HG03064 (cell line): ENCODE data around the gene FBXW4.
A peak's percentile ranks its signal among the peaks of the same experiment; 100 is the strongest.
"Not testable (repeated sequence)": the region's sequence is repeated elsewhere in the genome, so short reads cannot be mapped to it uniquely, and the experiment has no call there.

Experiments
- ATAC-seq: cut with Tn5 transposase; IDR thresholded peaks from one replicate; pipeline ENCODE4 v1.9.1; 2021; ENCODE audit warnings: low read depth; ENCODE audit not compliant: unreplicated experiment

The FBXW4 gene

DNA sequence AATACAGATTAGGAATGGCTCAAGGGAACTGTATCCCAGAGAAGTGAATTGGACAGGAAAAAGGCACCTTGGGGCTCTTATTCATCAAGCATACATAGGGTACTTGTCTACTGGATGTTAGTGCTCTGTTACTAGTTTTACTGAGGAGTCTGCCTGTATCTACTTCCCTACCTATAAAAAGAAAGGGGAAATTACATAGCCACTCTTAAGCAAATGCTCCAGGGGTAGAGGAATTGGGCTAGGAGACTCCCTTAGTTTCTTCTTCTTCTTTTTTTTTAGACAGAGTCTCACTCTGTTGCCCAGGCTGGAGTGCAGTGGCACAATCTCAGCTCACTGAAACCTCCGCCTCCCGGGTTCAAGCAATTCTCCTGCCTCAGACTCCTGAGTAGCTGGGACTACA, 101.6 kb downstream of the FBXW4 start:
- ATAC-seq, result not testable (repeated sequence)

DNA sequence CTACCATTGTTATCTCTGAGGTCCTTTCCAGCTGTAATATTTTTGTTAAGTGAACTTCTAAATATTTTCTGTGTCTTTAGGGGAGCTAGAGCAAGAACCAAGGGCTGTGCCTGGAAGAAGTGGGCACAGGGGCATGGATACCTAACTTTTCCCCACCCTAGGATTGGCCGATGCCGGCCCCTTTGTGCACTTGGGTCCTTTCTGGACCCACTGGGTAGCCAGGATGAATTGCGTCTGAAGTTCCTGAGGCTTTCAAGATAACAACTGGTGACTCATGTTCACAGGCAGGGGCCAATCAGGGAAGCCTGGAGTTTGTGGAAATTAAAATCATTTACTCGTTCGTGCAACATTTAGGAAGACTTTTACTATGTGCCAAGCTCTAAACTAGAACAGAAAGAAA, 106.1 kb downstream of the FBXW4 start:
- no peak for ATAC-seq

DNA sequence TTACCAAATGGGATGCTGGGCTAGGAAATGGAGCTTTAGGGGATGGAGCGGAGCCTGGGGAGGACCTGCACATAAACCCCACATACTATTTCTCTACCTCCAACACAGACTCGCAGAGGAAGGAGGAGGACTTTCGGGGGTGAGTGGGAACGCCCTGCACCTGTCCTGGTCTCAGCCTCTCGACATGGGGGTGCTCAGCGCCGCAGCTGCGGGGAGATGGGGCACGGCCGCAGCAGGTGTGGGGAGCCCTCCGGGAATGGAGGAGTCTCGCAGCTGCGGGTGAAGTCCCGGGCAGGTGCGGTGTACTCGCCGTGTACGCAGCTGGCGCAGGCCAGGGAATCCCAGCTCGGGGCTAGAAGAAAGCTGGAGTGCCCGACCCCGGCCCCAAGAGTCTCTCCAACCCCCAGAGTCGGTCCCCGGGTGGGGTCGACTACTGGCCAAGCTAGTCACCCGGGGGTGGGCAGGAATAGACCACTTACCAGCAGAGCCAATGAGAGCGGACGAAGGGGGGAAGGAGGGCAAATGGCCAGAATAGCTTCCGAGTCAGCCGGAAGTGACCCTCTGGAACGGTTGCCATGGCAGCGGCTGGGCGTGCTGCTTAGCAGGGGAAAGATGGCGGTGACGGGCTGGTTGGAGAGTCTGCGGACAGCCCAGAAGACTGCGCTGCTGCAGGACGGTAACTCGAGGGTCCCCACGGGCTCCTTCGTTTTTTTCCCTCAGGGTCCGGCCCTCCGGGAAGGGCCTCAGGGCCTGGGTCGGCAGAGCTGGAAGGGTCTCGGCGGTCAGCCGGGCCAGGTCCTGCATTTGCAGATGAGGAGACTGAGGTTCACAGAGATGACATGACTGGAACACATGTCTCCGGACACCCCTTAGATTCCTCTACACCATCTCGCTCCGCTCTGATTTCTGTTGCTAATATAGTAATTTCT, 107.0 kb downstream of the FBXW4 start, which contains the start of the genes DPCD and POLL:
TSS of gene DPCD (plus strand) at position 597 of the 929 bp plus-strand sequence. CDS start at position 613, 16 bp downstream.
TSS of gene POLL (minus strand) at position 533 of the 929 bp plus-strand sequence. CDS start 897 bp downstream, outside the sequence.
- ATAC-seq, result peak; percentile 86

DNA sequence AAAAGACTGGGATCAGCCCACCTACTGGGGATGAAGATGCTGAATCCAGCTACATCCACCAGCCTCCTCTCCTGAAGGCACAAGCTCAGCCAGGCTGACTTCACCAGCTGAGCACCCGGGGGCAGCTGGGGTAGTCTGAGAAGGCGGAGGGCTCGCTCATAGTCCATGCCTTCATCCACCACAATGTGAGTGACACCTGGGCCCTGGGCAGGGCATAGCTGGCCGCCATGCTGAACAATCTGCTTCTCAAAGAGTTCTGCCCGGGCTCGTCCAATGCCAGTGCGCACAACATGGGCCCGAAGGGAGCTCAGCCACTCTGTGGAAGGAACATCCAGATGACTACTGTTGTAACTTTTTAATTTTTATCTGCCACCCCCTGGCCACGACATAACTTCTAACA, 109.1 kb downstream of the FBXW4 start:
- no peak for ATAC-seq

DNA sequence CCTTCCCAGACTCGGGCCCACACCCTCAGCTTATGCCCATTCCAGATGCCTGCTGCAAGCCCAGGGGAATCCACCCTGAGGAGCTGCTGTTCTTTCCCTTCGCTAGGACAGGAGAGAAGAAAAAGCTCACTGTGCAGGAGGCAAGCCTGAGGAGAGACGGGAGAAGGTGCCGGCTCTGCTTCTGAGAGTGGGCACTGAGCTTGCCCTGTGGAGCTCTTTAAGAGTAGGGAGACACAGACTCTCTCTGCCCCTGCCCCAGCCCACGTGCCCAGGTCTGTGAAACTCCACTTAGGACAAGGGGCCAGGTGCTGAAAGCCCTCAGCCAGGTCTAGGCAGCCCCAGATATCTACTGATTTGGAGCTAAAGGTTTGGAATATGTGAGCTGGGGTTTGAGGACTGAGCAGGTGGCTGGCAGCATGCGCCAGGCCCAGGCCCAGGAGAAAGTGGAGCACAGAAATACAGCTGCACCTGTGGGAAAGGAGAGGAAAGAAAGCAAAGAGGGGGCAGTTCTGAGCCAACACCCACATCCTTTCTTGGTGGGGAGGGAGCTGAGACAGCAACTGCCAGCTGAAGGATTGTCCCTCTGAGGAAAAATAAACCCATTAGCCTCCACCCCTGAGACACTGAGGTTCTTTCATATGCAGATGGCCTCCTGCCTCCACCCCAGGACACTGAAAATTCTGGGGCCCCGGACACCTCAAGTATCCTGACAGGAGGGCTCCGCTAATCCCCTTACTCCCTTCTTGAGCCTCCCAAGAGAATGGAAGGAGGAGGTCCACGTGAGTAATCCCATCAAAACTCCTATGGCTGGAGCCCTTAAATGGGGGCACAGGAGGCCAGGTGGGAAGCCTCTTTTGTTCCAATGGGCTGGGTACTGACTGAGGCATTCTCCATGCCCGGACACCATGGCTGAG, 114.2 kb downstream of the FBXW4 start:
- no peak for ATAC-seq

DNA sequence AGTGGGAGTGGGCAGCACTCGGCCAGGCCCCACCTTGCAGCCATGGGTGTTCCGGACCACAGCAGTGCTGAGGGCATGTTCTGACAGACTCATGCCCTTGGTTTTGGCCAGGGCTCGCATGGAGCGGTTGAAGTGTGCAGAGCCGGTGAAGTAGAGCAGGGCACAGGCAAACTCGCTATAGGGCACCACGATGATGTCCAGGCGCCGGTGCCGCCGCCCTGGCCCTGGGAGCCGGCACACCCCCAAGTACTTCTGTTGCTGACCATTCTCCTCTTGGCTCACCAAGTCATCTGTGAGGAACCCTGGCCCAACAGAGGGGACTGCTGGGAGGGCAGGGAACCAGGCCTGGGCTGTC, 115.5 kb downstream of the FBXW4 start:
- ATAC-seq, result no peak

DNA sequence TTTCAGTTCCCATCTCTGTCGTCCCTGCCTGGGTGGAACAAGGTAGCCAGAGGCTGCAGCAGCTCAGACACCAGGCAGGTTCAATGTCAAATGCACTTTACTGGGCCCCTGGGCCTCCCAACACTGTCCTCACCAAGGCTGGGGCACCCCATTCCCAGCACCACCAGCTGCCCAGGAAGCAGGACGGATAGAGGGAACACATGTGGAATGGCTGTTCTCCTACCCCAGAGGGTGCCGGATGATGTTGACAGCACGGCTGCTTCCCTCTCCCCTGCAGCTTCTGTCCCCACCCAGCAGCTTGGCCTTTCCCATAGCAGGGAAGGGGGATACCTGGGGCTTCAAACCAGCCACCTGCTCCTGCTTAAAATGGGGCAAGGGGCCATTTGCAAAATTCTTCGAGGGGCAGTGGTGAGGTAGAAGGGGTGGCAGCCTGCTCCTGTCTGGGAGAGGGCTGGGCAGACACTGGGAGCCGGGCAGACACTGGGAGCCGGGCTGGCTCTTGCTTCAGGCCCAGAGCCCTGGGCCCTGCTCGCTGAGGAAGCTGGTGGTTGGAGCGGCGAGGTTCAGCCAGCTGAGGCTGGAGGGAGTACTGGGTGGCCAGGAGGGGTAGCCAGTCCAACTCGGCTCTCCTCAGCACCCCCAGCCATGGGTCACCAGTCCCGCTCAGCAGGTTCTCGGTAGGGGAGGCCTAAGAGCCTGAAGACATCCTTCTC, 116.0 kb downstream of the FBXW4 start:
- ATAC-seq, result no peak

DNA sequence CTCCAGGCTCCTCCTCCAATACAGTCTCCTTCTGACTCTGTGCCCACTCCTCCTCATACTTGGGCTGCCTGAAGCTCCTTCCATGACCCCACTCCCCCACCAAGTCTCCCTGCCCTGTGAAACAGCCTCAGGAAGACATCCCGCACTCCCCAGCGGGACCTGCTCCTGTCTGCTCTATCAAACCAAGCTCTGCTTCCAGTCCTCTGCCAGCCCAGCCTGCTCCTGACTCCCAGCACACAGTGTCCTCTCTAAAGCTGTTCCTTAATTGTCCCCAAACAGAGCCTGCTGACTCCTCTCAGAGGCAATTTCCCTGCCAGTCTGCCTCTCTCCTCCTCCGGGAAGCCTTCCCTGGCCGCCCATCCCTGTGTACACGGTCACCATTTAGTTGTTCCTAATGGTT, 116.8 kb downstream of the FBXW4 start:
- no peak for ATAC-seq

DNA sequence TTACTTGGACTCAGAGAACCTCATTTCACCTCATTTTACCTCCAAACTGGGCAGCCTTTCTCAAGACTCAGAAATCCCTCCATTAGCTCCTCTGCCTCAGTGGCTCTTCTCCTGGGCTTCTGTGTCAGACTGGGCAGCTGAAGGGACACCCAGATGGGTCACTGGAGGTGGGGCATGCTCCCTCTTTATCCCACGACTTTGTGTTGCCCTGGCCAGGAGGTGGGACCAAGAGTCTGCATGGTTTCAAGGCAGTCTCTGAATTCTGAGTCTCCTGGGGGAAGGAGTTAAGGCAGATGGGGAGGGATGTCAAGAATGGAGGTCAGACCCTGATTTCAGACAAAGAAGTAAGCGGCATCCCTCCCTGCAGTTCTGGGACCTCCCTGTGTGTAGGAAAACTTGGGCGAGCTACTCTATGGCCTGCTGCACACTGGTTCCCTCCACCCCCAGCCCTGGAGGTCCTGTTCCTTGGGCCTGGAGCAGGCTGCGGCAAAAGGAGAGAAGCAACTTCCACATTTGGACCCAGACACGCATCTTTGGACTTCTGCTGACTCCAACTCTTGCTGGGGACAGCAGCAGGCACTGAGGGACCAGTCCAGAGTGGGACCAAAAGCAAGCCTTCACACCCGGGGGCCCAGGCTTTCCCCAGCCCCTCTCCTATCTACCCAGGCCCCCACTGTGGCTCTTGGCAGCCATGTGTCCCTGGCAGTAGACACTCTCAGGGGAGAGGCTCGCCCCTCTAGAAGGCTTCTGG, 117.7 kb downstream of the FBXW4 start:
- no peak for ATAC-seq

DNA sequence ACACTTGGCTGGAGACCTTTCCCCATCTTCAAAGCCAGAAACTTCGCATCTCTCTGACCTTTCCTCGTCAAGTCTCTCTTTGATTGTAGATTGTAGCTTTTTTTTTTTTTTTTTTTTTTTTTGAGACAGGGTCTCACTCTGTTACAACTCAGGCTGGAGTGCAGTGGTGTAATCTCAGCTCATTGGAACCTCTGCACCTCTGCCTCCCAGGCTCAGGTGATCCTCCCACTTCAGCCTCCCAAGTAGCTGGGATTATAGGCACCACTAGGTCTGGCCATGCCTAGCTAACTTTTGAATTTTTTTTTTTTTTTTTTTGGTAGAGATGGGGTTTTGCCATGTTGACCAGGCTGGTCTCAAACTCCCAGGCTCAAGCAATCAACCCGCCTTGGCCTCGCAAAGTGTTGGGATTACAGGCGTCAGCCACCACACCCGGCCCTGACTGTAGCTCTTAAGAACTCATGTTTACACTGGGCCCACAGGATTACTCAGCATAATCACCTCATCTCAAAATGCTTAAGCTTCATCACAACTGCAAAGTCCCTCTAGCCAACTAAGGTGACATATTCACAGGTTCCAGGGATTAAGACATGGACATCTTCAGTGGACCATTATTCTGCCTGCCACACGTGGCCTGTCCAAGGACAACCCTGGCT, 118.6 kb downstream of the FBXW4 start:
- ATAC-seq, result no peak

DNA sequence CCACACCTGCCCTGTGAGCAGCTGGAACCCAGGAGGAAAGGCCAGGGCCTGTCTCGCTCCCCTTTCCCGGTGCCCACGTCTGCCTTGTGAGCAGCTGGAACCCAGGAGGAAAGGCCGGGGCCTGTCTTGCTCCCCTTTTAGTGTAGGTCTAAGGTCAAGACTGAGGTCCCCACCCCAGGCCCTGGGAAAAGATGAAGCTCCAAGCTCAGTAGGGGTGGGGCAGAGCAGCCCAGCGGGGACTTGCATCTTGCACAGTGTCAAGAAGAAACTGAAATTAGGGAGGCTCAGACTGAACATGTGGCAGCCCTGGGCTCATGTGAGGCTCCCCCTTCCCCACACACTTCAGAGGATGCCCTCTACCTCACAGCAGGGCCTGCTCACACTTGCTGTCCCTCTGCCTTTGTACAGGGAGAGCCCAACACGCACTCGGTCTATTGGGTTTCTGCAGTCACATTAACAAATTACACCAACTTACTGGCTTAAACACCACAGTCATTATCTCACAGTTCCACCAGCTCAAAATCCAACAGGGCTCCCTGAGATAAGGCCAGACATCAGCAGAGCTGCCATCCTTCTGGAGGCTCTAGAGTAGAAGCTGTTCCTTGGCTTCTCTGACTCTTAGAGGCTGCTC, 119.3 kb downstream of the FBXW4 start:
- no peak for ATAC-seq

DNA sequence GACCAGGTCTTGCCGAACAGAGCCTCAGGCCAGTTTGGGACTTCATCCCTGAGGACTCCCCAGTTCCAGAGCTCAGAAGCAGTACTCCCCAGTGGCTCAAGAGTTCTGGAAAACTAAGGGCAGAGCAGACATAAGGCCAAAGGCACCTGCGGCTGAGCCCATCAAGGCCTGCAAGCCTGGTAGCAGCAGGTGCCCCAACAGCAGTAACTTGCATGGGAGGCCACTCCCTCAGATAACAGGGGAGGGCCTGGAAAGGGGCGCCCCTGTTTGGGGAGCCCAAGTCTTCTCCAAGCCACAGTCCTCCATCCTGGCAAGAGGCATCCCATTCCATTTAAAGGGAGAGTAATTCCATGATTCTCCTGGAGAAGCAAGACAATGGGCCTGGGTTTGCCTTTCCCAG, 119.9 kb downstream of the FBXW4 start:
- ATAC-seq, result no peak

DNA sequence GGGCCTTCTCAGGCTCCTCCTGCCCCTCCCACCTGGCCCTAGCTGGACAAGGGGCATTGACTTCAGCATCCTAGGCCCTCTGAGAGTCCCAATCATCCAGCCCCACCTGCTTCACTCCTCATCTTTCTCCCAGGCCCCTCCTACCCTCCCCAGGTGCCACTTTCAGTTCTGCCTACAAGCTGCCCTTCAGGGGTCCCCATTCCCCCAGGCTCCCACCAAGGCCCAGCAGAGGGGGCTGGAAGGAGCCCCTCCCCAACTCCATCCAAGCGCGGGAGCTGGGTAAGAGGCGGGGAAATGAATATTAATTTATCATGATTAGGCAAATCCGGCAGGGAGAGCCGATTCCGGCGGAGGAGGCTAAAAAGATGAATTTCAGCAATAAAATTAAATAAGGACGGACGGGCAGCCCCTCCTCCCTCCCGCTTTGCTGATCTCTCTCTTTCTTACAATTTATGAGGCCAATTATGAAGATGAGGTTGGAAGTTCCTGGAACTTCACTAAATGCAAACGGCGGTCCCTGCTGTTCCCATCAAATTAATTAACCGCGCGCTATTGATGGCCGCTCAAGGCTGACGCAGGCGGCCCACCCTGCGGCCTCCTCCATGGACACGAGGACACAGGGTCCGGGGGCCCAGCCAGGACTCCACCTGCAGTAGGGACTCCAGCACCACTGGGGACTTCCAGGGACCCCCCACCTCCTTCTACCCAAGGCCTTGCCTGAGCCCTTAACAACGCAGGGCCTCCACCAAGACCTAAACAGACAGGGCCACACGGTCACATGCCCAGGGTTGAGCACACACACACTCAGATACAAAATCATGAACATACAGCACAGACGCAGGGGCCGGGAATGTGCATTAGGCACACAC, 120.9 kb downstream of the FBXW4 start:
- no peak for ATAC-seq

DNA sequence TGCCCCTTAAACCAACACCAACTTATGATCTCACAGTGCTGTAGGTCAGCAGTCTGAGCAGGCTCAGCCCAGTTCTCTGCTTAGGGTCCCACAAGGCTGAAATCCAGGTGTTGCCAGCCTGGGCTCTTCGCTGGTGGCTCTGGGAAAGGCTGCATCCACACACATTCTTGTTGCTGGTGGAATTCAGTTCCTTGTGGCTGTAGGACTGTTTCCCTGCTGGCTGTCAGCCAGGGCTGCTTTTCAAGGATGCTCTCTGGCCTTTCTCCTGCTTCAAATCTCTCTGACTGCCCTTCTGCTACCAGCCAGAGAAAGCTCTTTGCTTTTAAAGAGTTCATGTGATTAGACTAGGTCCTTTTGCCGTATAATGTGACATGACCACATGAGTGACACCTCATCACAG, 122.2 kb downstream of the FBXW4 start:
- ATAC-seq, result no peak

DNA sequence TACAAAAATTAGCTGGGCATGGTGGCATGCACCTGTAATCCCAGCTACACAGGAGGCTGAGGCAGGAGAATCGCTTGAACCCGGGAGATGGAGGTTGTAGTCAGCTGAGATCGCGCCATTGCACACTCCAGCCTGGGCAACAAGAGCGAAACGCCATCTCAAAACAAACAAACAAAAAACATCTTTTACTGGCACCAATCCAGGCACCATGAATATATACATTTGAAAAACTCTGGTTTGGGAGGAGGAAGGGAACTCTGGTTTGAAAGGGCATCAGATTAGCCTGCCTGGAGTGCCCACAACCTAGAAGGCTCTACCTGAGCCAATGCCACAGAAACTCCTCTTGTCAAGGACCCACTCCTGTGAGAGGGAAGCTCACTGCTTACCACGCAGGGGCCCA, 122.8 kb downstream of the FBXW4 start:
- no peak for ATAC-seq

DNA sequence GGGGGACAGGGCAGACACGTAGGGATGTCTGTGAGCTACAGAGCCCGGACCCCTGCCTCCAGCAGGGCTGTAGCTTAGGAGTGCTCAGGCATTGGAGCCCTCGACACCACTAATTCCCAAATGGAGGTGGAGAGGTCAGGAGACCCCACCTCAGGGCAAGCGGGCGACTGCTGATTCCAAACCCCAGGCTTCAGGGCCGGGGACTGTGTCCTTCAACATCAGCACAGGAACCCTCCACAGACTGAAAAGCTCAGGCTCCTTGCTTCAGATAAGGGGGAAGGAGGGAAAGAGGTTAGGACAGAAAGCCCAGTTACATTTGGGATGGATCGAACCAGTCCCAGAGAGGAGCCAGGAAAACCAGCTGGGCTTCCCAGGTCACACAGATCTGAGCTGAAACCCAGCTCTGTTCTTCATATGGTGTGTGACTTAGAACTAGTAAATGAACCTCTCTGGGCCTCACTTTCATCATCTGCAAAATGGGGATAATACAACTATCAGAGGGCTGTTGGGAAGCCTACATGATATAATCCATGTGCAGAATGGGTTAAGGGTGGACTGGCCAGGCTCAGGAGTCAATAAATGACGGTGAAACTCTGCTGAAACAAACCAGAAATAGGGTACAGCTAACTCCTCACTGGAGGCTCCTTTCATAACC, 123.6 kb downstream of the FBXW4 start:
- no peak for ATAC-seq

DNA sequence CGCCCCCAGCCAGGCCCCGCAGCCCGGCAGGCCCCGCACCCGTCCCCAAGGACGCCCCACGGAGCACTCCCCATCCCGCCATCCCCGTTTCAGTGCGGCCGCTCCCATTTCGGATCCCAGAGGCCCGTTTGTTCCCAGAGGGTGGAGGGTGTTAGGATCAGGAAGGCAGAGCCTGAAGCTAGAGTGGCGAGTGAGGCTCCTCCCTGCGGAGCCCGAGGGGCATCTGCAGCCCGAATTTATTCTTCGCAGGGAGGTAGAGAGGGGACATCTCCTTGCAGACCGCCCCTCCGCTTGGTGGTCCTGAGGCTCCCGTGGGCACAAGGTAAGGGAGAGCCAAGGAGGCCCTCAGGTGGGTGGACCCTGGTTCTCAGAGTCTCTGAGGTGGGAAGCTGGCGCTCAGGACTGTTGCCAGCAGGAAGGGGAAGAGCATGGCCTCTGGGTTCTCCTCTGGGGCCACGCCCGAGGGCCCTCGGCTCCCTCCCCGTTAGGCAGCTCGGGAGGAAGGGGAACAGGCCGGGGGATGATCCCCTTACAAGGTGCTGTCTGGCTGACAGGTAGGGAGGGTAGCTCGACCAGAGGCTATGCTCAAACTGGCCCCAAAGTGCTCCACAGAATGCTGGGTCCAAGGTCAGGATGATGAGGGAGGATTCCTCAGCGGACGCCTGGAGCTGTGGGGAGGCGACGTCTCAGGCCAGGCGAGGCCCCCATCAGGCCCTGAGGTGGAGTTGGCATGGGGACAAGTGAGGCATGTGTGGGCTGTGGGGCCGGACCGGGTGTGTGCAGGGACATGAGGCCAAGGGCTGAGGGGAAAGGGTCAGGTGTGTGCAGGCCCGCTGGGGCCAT, 124.3 kb downstream of the FBXW4 start:
- peak; percentile 7 for ATAC-seq
